HG03159 (cell line): Measurements from ENCODE around the gene FYN.

Source experiments
- ATAC-seq: cut with Tn5 transposase; IDR thresholded peaks from one replicate; pipeline ENCODE4 v1.9.1; 2021; ENCODE audit warnings: mild to moderate bottlenecking, moderate library complexity; ENCODE audit not compliant: unreplicated experiment

FYN gene

DNA sequence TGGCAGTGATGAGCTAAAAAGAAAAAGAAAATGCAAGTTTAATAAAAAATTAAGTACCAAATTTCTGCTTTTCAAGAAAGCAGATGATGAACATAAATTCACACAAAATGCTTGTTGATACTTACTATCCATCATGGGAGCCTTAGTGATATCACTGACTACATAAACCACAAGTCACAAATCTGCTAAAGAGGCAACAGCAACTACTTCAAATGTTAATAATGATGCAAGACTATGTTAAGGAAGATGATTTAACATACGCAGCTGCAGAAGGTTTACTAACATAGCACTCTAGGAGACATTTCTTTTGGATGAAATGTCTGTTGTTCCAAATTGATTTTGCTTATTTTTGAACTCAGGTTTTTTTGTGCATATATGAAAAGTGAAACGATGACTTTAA lies 18.6 kb downstream of the FYN start:
- ATAC-seq, result no peak

DNA sequence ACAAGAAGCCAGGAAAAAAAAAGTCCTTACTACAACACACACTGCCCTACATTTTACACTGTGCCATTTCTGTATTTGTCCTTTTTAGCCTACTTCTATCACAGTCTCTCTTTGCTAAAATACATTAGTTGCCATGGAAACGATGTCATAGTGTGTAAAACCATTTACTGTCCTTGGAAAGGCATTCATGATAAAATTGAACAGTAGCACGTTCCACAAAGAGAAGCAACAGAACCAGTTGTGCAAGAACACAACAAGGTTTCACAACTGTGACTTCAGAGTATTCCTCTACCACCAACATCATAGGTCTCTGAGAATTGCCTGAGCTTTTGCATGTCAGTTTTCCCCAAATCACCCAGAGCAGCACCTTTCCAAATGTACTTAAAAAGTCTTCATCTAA lies 20.5 kb downstream of the FYN start:
- no peak for ATAC-seq

DNA sequence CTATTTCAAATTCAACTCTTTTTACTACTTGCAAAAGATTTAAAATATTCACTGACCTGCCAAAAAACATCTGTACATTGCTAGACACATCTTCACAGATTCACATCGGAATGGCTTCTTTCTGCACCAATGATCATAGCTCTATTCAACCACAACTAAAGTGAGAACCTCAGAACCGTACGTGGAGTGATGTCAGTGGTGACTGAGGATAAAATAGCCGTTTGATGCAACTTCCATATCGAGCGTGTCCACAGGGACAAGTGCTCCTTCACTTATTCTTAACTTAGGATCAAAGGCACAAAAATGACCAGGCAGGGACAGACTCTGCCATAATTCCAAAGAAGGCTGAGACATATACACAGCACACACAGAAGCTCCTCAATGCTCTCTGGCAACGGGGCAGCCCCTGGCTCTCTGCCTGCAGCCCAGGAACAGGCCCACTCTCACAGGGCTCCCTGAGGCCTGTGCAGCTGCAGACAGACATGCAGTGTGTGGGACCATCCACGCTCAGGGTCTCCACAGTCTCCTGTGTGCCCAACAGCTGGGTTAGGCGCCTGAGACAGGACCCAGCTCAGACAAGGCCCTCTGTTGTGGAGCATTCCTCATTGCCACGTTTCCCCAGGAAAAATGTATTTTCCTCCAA lies 22.8 kb downstream of the FYN start:
- ATAC-seq, result no peak

DNA sequence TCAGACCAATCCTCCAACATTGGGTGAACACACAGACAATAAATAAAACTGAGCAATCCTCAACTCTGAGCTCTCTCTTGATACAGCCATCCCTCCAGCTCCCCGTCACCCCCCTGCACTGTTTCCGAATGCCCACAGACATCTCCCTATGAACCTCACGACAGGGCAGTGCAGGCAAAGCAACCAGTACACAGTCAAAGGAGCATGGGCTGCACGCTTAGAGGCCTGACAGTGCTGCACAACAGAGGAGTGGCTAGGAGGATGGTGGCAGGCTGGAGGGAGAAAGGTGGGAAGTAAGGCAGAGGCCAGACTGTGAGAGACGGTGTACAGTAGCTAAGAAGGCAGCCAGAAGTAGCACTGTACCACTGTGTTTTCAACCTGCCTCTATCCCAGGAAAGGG lies 24.0 kb downstream of the FYN start:
- no peak for ATAC-seq

DNA sequence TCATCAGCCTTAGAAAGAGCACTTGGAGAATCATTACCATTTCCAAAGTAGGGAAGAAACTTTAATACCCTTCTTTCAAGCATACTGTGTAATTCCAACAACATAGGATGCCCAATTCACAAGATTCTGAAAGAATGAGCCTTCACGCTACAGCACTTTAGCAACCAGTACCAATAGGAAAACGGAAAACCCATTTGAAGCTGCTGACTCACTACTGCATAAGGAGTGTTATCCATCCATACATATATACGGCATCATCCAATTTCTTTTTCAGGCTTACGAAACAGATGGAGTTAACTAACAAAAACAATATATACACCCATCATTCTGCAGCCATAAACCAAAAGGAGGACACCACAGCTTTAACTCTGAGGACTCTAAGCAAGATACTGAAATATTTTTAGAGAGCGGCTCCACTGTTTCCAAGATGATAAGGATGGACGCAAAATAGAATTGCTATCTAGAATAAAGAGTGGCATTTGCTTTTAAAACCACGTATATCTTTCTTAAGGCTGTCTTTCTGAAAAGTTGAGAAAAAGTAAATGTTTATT lies 24.9 kb downstream of the FYN start:
- ATAC-seq, result no peak

DNA sequence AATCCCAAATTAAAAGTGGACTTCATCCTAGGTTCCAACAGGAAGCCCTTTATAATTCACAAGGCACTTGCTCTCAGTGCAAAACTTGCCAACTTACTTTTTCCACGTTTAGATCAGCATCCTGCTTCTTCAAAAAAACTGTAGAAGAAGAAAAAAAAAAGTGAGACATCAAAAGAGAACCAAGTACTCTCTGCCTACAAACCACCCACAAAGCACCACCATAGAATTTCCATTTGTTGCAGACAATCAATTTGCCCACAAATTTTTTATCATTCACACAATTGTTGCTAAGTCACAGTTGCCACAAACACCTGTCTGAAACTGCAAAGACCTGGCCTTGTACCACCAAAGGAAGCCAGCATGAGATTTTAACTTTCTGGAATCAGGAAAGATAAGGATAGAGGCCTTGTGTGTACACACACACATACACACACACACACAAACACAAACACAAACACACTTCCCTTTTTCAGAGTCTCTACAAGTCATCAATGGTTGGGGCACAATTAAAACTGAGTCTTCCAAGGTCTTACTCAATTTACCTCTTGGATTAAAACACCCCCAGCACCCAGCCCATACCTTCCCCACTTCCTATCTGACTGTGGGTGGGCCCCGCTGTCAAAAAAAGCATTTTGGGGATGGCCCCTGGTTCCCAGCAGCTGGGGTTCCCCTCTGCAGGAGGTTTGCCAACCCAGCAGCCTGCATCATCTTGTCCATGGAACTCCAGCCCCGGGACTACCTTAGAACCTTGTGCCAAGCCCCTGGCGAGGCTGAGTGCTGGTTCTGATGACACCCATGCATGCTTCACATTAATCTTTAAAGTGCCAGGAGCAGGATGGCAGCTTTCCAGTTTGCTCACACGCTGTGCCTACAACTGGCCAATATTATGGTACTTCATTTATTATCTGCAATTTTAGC lies 26.5 kb downstream of the FYN start:
- no peak for ATAC-seq

DNA sequence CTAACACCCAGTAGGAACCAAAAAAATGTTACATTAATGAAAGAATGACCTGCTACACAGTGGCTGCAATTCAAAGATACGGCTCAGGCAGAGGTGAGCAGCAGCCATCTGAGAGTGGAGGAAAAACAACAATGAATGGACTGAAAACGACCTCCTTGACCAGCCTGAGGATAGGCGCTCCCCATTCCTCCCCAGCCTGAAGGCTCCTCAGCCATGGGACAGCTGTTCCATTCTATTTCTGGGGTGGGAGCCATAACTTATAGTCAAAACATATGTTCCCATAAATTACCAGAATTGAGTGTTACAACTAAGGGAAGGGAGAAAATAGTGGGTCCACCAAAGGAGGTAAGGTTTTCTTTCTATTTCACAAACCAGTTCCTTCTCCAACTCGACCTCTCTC lies 27.2 kb downstream of the FYN start:
- ATAC-seq, result no peak

DNA sequence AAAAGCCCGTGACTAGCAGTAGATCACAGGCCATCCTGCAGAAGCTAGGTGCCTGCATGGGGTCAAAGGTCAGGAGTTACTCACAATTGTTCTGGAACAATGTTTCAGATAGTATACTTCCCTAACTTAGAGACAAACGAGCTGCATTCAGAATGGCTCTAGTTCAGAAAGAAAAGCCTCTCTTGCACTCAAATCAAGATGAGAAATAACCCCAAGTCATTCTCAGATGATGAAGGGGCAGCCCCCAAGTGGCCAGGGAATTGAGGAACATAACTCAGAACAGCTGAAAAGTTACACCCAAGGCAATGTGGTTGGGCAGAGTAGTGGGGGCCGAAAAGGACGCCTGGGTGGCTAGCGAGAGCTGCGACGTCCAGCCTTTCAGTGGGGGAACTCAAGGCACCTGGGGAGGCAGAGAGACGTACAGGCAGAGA lies 27.8 kb downstream of the FYN start:
- peak; percentile 45 for ATAC-seq

DNA sequence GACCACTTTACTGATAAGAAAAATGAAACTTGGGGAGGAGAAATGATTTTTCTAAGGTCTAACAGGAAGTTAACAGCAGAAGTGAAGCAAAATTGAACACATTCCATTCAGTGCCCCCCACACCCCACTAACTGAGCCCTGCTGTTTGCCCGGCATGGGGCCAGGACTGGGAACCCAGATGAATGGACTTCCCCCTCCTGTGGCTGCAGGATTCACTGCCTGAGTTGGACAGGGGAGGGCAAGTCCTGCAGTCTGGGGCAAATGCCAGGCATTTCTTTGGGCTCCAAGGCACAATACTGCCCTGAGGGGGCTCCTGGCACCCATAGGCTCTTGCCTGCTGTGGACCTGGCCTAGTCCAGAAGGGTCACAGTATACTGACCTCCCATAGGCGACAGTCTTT lies 28.3 kb downstream of the FYN start:
- ATAC-seq, result peak; percentile 15

DNA sequence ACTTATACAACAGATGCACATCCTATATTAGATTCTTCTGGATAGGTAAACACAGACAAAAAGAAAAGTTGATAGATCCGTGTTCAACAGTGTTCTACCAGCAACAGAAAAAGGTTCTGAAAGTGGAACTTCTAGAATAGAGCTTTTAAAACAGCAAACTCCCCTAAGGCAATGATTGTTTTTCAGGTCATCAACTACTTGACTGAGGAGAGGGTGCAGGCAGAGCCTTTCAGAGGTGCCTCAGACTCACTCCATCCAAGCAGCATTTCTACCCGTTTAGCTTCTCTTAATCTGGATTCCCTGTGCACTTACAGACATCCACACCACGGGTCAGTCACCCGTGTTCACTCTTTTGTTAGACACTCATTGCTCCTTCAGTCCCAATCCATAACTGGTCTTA lies 28.9 kb downstream of the FYN start:
- ATAC-seq, result peak; percentile 42

DNA sequence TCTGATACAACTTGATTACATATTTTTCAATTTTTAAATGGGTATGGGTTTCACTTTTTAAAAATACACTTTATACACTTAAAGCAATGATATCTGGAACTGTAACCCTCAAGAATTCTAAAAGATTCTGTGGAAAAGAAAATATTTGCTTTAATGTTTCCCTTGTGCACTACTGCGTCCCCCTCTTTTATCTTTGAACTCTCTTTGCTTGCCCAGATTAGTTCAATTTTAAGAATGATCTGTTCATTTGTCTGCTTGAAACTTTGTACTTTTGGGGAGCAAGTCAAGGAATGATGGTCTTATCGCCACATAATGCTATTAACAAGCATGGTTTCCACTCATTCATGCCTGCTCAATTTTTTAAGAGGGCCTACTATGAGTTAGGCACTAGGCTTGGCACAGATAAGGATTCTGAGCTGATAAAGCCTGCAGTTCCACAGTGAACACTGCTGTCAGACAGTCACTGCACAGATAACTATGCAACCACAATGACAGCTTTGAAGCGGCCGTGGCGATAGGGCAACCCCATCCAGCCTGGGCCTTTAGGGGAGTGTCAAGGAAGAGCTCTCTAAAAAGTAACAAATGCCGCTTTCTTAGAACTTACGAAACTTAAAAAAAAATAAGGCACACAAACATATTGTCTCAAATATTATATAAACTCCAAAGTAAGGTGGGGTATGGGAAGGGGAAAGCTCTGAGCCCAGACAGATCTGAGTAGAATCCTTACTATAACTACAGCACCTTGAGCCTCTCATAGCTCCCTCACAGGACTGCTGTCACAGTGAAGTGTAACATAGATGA lies 29.7 kb downstream of the FYN start:
- ATAC-seq, result no peak

DNA sequence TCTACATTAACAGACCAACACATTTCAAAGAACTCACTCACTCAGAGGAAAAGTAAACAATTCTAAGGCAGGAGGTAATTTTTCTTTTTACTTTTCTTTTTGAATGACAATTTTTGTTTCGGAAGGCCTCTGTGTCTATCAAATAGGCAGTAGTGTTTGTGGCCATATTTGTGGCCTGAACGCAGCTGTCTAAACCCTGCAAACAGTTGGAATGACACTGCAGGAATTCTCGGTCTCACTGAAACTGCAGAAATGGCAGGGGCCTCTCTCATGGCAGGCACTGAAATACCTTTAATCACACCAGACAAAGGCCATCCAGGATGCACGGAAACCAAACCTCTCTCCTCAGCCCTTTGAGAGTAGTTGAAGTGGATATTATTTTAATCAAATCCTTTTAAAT lies 30.4 kb downstream of the FYN start:
- ATAC-seq, result no peak

DNA sequence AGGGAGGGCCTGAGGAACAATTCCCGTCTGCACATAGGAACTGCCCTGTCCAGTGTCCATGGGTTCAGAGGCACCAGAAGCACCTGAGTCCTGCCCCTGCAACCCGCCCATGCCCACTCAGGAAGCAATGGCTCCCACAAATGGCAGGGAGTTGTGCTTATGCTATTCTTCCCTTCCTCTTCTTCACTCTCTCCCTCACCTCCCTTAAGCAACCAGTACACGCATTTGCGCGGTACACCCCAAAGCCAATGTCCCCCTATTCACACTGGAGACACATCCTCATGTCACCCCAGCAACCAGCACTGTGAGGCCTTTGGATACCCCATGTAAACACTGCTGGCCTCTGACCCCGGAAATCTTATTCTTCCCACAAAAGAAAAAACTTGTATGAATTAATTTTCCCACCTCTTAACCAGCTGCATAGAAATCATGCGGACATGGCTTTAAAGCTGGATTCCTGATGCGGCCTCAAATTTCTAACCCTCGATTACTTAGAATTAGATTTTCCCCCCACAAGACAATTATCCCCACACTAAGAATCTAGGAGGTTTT lies 30.9 kb downstream of the FYN start:
- ATAC-seq, result no peak

DNA sequence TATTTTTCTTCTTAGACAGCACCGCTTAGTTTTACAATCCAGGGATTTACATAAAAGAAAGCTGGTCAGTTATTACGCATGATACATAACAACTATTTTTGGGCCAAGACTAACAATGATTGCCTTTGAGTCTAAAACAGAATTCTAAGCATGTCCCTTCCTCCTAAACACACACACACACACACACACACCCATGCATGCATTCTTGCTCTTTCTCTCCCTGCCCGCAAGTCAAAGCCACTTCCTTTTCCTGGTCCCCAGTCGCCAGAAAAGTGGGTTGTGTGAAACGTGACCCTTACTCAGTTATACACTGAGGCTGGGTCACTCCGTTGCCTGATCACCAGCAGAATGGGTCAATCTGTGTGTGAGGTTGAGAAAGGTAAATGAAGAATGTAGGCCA lies 31.4 kb downstream of the FYN start:
- ATAC-seq, result no peak

DNA sequence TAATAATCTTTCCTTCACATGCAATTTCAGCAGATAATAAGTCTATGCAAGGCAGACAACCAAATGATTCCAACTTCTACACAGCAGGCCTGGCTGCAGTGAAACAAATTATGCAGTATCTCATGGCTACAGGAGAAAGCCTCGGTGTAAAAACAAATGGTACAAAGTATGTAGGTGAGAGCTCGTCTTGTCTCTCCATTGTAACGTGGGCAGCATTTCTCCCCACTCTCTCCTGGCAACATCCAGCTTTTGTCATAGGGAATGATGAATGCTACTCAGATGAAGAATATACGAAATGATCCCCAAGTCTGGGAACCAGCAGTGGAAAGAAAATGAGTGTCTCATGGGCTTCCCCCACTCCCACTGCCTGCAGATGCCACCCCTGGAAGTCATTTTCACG lies 32.4 kb downstream of the FYN start:
- ATAC-seq, result no peak

DNA sequence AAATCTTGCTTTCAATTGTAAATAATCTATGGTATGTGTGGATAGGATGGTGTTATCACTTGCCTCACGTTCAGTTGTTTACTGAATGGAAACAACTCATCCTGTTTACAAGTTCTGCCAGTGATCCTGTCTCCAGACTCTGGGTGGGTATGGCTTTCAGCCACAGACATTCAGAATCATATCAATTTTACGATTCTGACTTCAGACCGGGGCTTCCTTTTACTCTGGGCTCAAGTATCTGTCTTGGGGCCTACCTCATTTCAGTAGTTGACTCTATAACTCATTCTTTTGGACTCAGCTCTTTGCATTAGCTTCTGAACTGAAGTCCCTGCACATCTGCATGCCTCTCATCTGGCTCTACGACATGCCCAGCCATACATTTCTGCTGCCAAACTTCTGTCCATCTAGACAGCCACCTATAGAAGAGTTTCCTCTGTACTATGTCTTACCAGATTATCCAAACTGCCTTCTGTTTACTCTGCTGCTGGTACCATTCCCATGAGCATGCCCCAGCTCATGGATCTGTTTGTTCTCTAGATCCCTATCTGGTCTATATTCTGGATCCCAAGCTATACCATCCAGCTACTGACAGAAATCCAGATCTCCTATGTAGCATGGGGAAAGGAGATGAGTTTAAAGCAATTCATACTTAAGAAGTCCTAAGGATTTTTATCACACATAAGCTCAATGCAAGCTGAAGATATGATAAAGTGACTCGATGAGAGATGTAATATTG lies 34.3 kb downstream of the FYN start:
- ATAC-seq, result no peak

DNA sequence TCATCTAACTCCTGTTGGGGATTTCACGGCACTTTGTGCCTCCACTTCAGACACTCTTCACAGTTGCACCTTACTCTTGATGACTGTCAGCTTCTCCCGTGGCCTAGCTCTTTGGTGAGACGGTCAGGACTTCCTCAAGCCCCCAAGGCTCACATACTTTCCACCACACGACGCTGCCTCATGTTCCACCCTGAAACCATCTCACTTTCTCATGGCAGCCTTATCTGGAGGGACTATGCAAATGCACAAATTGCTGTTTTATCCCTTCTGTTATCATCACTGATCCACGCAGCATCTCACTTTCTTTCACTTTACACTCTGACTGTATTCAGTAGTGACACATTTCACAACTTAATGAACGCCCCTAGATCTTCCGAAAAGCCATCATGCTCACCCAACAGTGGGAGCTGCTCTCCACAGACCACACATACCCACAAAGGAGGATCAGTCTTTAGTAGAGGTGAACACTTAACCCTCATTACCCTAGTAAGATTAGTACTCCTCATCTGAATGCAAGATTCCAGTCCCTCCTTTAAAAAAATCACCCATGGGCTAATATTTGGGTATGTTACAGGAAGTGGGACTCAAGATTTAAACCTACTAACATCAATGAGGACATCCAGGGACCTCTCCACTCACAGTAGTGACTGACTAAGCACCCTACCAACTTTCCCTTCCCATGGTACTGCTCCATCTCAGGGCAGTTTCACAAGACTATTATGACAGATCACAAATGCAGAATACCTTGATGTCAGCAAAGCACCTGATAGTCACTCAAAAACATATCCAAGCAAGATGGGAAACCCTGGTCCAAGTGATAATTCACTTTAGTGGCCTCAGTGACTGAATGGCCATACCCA lies 35.4 kb downstream of the FYN start:
- ATAC-seq, result peak; percentile 66

DNA sequence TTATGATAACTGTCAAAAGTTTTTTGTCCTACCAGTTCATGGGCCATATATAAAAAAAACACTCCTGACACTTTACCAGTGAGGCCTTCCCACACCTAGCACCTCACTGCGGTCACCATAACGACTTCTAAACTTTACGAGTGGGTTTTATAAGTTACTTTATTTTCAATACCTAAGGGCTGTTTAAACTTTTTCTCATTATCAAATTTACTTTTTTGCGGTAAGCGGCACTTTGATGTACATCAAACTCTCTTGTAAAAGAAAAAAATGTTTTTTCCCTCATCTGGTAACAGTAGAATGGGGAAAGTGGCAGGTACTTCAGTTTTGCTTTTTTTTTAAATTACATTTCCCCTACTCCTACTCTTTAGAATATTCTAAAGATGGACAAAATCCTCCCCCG lies 36.2 kb downstream of the FYN start:
- no peak for ATAC-seq

DNA sequence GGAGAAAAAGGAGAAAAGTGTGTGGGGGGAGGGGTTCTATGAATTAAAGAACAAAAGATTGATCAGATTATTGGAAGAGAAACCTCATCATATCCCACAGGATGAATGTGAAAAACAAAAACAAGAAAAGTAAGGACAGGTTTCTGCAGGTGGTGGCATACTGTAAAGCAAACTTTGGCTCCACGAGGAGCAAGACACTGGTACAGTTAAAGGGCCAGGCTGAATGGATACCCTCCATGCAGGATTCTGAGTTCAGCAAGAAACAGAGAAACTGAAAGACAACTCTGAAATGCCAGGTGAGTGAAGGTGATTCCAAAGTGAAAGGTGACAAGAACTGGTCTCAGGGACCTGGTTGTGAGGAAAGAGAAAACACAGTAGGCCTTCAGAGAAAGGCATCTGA lies 37.4 kb downstream of the FYN start:
- no peak for ATAC-seq
